Measurements from ENCODE around the gene CAMK2N1. TPM values are rescaled to one million over a fixed set of nuclear protein-coding genes. Genes with fewer than 3 reads are reported as not detected.

The CAMK2N1 gene
- total RNA-seq, 1 donor from 2014 or later: 35.8 TPM

GRCh38 chr1:20443703-20444586 lies 42.1 kb downstream of the CAMK2N1 start:
- no peak for DNase-seq (ENCODE audit: low read depth)

DNA sequence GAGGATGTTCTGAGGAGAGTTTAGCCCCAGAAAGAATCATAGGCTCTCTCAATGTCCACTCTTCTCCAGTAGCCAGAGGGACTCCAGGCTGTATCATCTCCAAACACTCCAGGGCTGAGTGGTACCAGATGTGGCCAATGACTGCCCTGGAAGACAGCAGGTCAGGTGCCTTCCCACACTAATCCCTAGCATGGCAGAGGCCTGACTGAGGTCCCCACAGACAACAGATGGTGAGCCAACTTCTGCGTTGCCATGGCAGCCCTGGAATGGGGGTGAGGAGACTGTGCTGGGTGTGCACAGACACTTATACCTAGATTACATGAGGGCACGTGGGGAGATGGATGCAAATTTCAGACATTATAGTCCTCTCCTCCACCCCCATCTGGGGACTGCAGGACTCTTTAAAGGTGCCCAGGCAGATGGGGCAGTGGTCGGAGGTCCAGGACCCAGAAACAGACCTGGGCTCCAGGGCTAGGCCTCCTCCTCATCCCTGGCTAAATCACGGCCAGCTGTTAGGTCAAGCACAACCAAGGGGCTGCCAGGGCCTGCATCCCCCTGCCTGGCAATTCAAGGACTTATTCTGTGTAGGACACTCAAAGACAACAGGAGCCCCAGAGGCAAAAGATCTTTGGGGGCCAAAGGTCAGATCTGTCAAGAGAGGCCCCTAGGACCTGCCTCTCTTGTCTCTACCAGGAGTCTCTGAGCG lies 42.9 kb downstream of the CAMK2N1 start:
- no peak for DNase-seq (ENCODE audit: low read depth)

- DNase-seq (ENCODE audit: low read depth): peak; percentile 21
Observed at GRCh38 chr1:20440785-20441200, 45.2 kb downstream of the CAMK2N1 start.

DNA sequence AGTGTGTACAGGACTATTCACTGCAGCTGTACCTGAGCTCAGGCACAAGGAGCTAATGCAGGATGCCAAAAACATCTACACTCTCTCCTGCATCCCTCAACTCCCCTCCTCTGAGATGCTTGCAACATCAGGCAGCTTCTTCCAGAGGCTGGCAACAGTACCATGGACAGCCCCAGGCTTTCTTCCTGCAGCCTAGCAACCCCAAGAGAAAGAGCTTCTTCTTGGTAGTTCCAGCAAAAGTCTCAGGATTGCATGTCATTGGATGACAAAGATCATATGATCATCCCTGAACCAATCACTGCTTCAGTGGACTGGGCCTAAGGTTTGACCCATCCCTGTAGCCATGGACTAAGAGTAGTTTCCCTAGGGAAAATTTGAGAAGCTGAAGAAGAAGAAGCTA lies 46.7 kb downstream of the CAMK2N1 start:
- peak; percentile 57 for DNase-seq (ENCODE audit: low read depth)

DNA sequence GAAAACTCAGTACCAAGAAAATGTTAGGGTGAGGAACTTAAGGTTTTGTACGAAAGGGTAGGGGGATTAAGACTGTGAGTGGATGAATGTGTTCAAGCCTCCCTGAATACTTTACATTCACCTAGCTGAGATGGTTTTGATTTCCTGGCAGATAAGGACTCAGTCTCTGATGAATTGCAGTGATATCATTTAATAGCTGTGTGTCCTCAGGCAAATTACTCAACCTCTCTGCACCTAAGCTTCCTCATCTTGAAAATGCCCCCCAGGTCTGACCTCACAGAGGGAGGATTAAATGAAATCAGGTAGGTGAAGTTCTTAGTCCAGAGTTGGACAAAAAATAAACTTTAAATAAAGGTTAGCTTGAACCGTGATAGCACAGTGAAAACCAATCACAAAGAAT lies 48.4 kb downstream of the CAMK2N1 start:
- no peak for DNase-seq (ENCODE audit: low read depth)

- no peak for DNase-seq (ENCODE audit: low read depth)
Observed at GRCh38 chr1:20432891-20433290, 53.1 kb downstream of the CAMK2N1 start.

Other genes starting within 250 kb of the CAMK2N1 start
- 0.05 TPM in 1 of 2 replicates, not detected in the other for gene VWA5B1, start 195.3 kb downstream of the CAMK2N1 start, total RNA-seq
- 31.6 and 66.7 TPM in 2 replicates for gene MUL1, start 21.9 kb upstream of the CAMK2N1 start, total RNA-seq
- 0.15 TPM in 1 of 2 replicates, not detected in the other for gene FAM43B, start 66.4 kb upstream of the CAMK2N1 start, total RNA-seq
- 4.6 and 13.0 TPM in 2 replicates for gene CDA, start 102.9 kb upstream of the CAMK2N1 start, total RNA-seq
- 93.9 and 104 TPM in 2 replicates for gene PINK1, start 147.2 kb upstream of the CAMK2N1 start, total RNA-seq
- 182 and 297 TPM in 2 replicates for gene DDOST, start 175.2 kb upstream of the CAMK2N1 start, total RNA-seq
- gene KIF17, start 231.8 kb upstream of the CAMK2N1 start, total RNA-seq: 0.87 and 2.5 TPM in 2 replicates
- gene SH2D5, start 246.5 kb upstream of the CAMK2N1 start, total RNA-seq: 9.0 and 20.7 TPM in 2 replicates

Measured in renal cortical epithelial cell (primary cell).